CD4-positive, alpha-beta T cell treated with Interleukin-15 for 4 hours (primary cell): ENCODE measurements around the gene LYPD4.
"Not testable (repeated sequence)": the region's sequence is repeated elsewhere in the genome, so short reads cannot be mapped to it uniquely, and the experiment has no call there.

Experiments used
- DNase-seq: peaks from one replicate; pipeline ENCODE4 v3.0.0-alpha.2; 2020; ENCODE audit warnings: low spot score

LYPD4 gene

GRCh38 chr19:41844601-41845000, at the start of gene LYPD4:
TSS of gene LYPD4 (minus strand) at chr19:41844683. CDS start at chr19:41839285, 5,398 bp downstream.
- DNase-seq = no peak

- DNase-seq = no peak
Measured at GRCh38 chr19:41893899-41894298, 49.4 kb upstream of the LYPD4 start.

GRCh38 chr19:41892173-41892902, 47.9 kb upstream of the LYPD4 start:
- DNase-seq = no peak

GRCh38 chr19:41890936-41891335, 46.5 kb upstream of the LYPD4 start:
- DNase-seq = no peak

- DNase-seq = no peak
Measured at GRCh38 chr19:41889896-41890295, 45.4 kb upstream of the LYPD4 start.

- no peak for DNase-seq
Measured at GRCh38 chr19:41888926-41889325, 44.4 kb upstream of the LYPD4 start.

GRCh38 chr19:41887711-41888382, 43.4 kb upstream of the LYPD4 start:
- peak; percentile 88 for DNase-seq

- DNase-seq = peak; percentile 70
Measured at GRCh38 chr19:41886761-41887710, 42.6 kb upstream of the LYPD4 start.

GRCh38 chr19:41883821-41884733, 39.6 kb upstream of the LYPD4 start:
- peak; percentile 95 for DNase-seq

GRCh38 chr19:41883463-41883820, 39.0 kb upstream of the LYPD4 start:
- DNase-seq = no peak

GRCh38 chr19:41882568-41883462, 38.3 kb upstream of the LYPD4 start, which contains the start of gene ARHGEF1:
TSS of gene ARHGEF1 (plus strand) at chr19:41883184. CDS start at chr19:41888083, 4,899 bp downstream.
- peak; percentile 48 for DNase-seq

GRCh38 chr19:41880329-41880708, 35.8 kb upstream of the LYPD4 start:
- DNase-seq = no peak

GRCh38 chr19:41879670-41880328, 35.3 kb upstream of the LYPD4 start:
- DNase-seq = no peak

GRCh38 chr19:41879080-41879479, 34.6 kb upstream of the LYPD4 start:
- no peak for DNase-seq

GRCh38 chr19:41877916-41878905, 33.7 kb upstream of the LYPD4 start:
- no peak for DNase-seq

- no peak for DNase-seq
Measured at GRCh38 chr19:41876847-41877832, 32.7 kb upstream of the LYPD4 start, which contains the start of gene CD79A. TSS of gene CD79A (plus strand) at chr19:41877279. CDS start at chr19:41877305, 26 bp downstream.

GRCh38 chr19:41875973-41876372, 31.5 kb upstream of the LYPD4 start:
- DNase-seq = not testable (repeated sequence)
